Osteocyte (in vitro differentiated cells): ENCODE measurements around the gene NR2E3. TPM values are rescaled to one million over a fixed set of nuclear protein-coding genes. Genes with fewer than 3 reads are reported as not detected.

Source experiments
- DNase-seq: peaks from one replicate; pipeline ENCODE4 v3.0.0; 2021; ENCODE audit warnings: mixed read lengths; ENCODE audit not compliant: unreplicated experiment; ENCODE audit errors: extremely low spot score
- H3K27ac Mint-ChIP-seq: one replicate; pipeline ENCODE4 v1.8.0; 2021; ENCODE audit warnings: mild to moderate bottlenecking, mixed read lengths; ENCODE audit not compliant: unreplicated experiment
- H3K27me3 Mint-ChIP-seq: one replicate; pipeline ENCODE4 v1.8.0; 2021; ENCODE audit warnings: mixed read lengths; ENCODE audit not compliant: unreplicated experiment
- H3K36me3 Mint-ChIP-seq: one replicate; pipeline ENCODE4 v1.8.0; 2021; ENCODE audit warnings: mixed read lengths; ENCODE audit not compliant: unreplicated experiment
- H3K4me1 Mint-ChIP-seq: one replicate; pipeline ENCODE4 v1.8.0; 2021; ENCODE audit warnings: mixed read lengths; ENCODE audit not compliant: unreplicated experiment
- H3K4me3 Mint-ChIP-seq: one replicate; pipeline ENCODE4 v1.8.0; 2021; ENCODE audit warnings: mild to moderate bottlenecking, moderate library complexity, mixed read lengths; ENCODE audit not compliant: unreplicated experiment
- H3K9me3 Mint-ChIP-seq: one replicate; pipeline ENCODE4 v1.8.0; 2021; ENCODE audit warnings: mixed read lengths; ENCODE audit not compliant: unreplicated experiment
- CTCF ChIP-seq: fragments of 200-600 bp; sonication (generic); IDR thresholded peaks from 2 replicates; pipeline ENCODE4 v1.5.0; 2021; ENCODE audit warnings: antibody characterized with exemption, mild to moderate bottlenecking, moderate library complexity
- total RNA-seq: library from RNA; stranded (reverse); gene quantifications from 2 replicates; pipeline ENCODE4 v1.2.1, GENCODE V29; 2021

The NR2E3 gene
- total RNA-seq, 1 donor from 2014 or later, result not detected

GRCh38 chr15:71804695-71805470 is 5.5 kb upstream of the NR2E3 start:
- H3K9me3 Mint-ChIP-seq, result no peaks in the 10 kb centered on the region
- no peak for TF ChIP-seq CTCF
- H3K27ac Mint-ChIP-seq, result peak overlapping the region; percentile 35
- H3K4me3 Mint-ChIP-seq, result no peak overlapping the region
- no peak for DNase-seq
- no peaks in the 10 kb centered on the region for H3K27me3 Mint-ChIP-seq
- H3K36me3 Mint-ChIP-seq, result no peaks in the 10 kb centered on the region
- peaks cover 49% of the 10 kb centered on the region for H3K4me1 Mint-ChIP-seq

GRCh38 chr15:71806452-71806931 is 3.9 kb upstream of the NR2E3 start:
- peak overlapping the region; percentile 72 for H3K27ac Mint-ChIP-seq
- no peaks in the 10 kb centered on the region for H3K27me3 Mint-ChIP-seq
- H3K9me3 Mint-ChIP-seq, result no peaks in the 10 kb centered on the region
- H3K4me3 Mint-ChIP-seq, result no peak overlapping the region
- DNase-seq, result no peak
- TF ChIP-seq CTCF, result no peak
- H3K36me3 Mint-ChIP-seq, result no peaks in the 10 kb centered on the region
- H3K4me1 Mint-ChIP-seq, result peaks cover 52% of the 10 kb centered on the region

GRCh38 chr15:71807125-71807629 is 3.2 kb upstream of the NR2E3 start:
- no peaks in the 10 kb centered on the region for H3K9me3 Mint-ChIP-seq
- H3K27ac Mint-ChIP-seq, result peak overlapping the region; percentile 72
- no peak for TF ChIP-seq CTCF
- H3K27me3 Mint-ChIP-seq, result no peaks in the 10 kb centered on the region
- no peaks in the 10 kb centered on the region for H3K36me3 Mint-ChIP-seq
- no peak for DNase-seq
- peaks cover 52% of the 10 kb centered on the region for H3K4me1 Mint-ChIP-seq
- no peak overlapping the region for H3K4me3 Mint-ChIP-seq

GRCh38 chr15:71807691-71808091 is 2.7 kb upstream of the NR2E3 start:
- Mint-ChIP-seq H3K36me3 (no peaks in the 10 kb centered on the region), H3K4me3 (no peak overlapping the region), H3K27me3 (no peaks in the 10 kb centered on the region), H3K27ac (peak overlapping the region; percentile 72), H3K4me1 (peaks cover 52% of the 10 kb centered on the region), H3K9me3 (no peaks in the 10 kb centered on the region)
- no peak for DNase-seq
- no peak for TF ChIP-seq CTCF

- peaks cover 52% of the 10 kb centered on the region for H3K4me1 Mint-ChIP-seq
- no peak for TF ChIP-seq CTCF
- H3K9me3 Mint-ChIP-seq, result no peaks in the 10 kb centered on the region
- H3K27me3 Mint-ChIP-seq, result no peaks in the 10 kb centered on the region
- no peaks in the 10 kb centered on the region for H3K36me3 Mint-ChIP-seq
- DNase-seq, result peak; percentile 72
- H3K4me3 Mint-ChIP-seq, result no peak overlapping the region
- no peak overlapping the region for H3K27ac Mint-ChIP-seq
Observed at GRCh38 chr15:71808311-71809020, 1.9 kb upstream of the NR2E3 start.
